HepG2 (cell line): ENCODE measurements around the gene MIEF1. TPM values are rescaled to one million over a fixed set of nuclear protein-coding genes. Genes with fewer than 3 reads are reported as not detected.

Experiments used
- CCAR2 ChIP-seq: fragments of 200-400 bp; formaldehyde crosslinking; optimal IDR thresholded peaks from 2 replicates; pipeline ENCODE3; 2018; ENCODE audit warnings: low read depth, mild to moderate bottlenecking, low read length, moderate library complexity
- CHD4 ChIP-seq: fragments of 200-600 bp; sonication (generic); IDR thresholded peaks from 2 replicates; pipeline ENCODE4 v1.7.0; 2017; ENCODE audit warnings: mild to moderate bottlenecking, low read length, borderline replicate concordance
- HNF4A ChIP-seq: sonication (generic); formaldehyde crosslinking; IDR thresholded peaks from 2 replicates; pipeline ENCODE4 v1.4.0; 2020; ENCODE audit warnings: missing genetic modification reagents
- SAFB2 ChIP-seq: sonication (generic); formaldehyde crosslinking; IDR thresholded peaks from 2 replicates; pipeline ENCODE4 v1.5.1; 2020; ENCODE audit warnings: missing genetic modification reagents, low read depth, mild to moderate bottlenecking, borderline replicate concordance
- SOX5 ChIP-seq: IDR thresholded peaks from 2 replicates; pipeline ENCODE4 v1.6.1; 2016; ENCODE audit warnings: borderline replicate concordance
- THRA ChIP-seq: sonication (generic); formaldehyde crosslinking; IDR thresholded peaks from 2 replicates; pipeline ENCODE4 v1.4.0; 2020; ENCODE audit warnings: missing genetic modification reagents, borderline replicate concordance
- TOPORS ChIP-seq: sonication (generic); formaldehyde crosslinking; IDR thresholded peaks from 2 replicates; pipeline ENCODE4 v1.8.0; 2023; ENCODE audit warnings: mild to moderate bottlenecking, missing genetic modification reagents
- ZNF30 ChIP-seq: sonication (generic); formaldehyde crosslinking; IDR thresholded peaks from 2 replicates; pipeline ENCODE4 v1.5.0; 2020; ENCODE audit warnings: mild to moderate bottlenecking, missing genetic modification reagents
- ZNF326 ChIP-seq: sonication (generic); formaldehyde crosslinking; IDR thresholded peaks from 2 replicates; pipeline ENCODE4 v1.4.0; 2020; ENCODE audit warnings: missing genetic modification reagents, borderline replicate concordance
- ZNF781 ChIP-seq: sonication (generic); formaldehyde crosslinking; IDR thresholded peaks from 2 replicates; pipeline ENCODE4 v1.5.1; 2020; ENCODE audit warnings: borderline replicate concordance, mild to moderate bottlenecking, missing genetic modification reagents; ENCODE audit errors: not compliant biosample characterization
- polyA plus RNA-seq, 8 experiments: library from polyadenylated mRNA; depleted of rRNA in 3 of 8; stranded (reverse) in 7 of 8; unstranded in 1 of 8; fragments of >200 nt; fragmentation: Illumina TruSeq in 4 of 8; extraction: Trizol in 4 of 8; gene quantifications; 2 replicates each; pipeline versions ENCODE4 v1.2.1 to v1.2.3, GENCODE V29; 2011 to 2016; ENCODE audit warnings: low read depth in 4 of 8, missing spikeins in 1 of 8, mixed read lengths in 1 of 8; ENCODE audit not compliant: insufficient read depth in 1 of 8
- total RNA-seq, 5 experiments: library from RNA; depleted of rRNA; stranded (reverse); fragments of >200 nt; fragmentation: Illumina TruSeq; extraction: Trizol; gene quantifications; 2 replicates each; pipeline ENCODE4 v1.2.3, GENCODE V29; 2016; ENCODE audit warnings: low read depth in 1 of 5
- TF ChIP-seq, protein P1 (sequence below): sonication (generic); formaldehyde crosslinking; IDR thresholded peaks from 2 replicates; pipeline ENCODE4 v1.8.0; 2023; ENCODE audit warnings: mild to moderate bottlenecking, missing genetic modification reagents
- TF ChIP-seq, protein P2 (sequence below): sonication (generic); formaldehyde crosslinking; IDR thresholded peaks from 2 replicates; pipeline ENCODE4 v1.8.0; 2022; ENCODE audit warnings: missing genetic modification reagents, mild to moderate bottlenecking, inconsistent platforms, borderline replicate concordance
- TF ChIP-seq, protein P3 (sequence below): sonication (generic); formaldehyde crosslinking; IDR thresholded peaks from 2 replicates; pipeline ENCODE4 v1.4.0; 2020; ENCODE audit warnings: mild to moderate bottlenecking, missing genetic modification reagents, borderline replicate concordance
- TF ChIP-seq, protein P4 (sequence below): sonication (generic); formaldehyde crosslinking; IDR thresholded peaks from 2 replicates; pipeline ENCODE4 v1.4.0; 2020; ENCODE audit warnings: missing genetic modification reagents

Gene MIEF1
- total and polyA plus RNA-seq, 2 of the 13 experiments (the other 11 are each of a cell fraction or from before 2014, with no cell fraction given), result 21.7 to 34.8 TPM

- TF ChIP-seq CCAR2 (no peak), TOPORS (CRISPR knock-in tag) (no peak), ZNF30 (no peak), THRA (CRISPR knock-in tag) (peak; percentile 20; the same call in 1 of the 2 replicates), CHD4 (no peak), SAFB2 (no peak), SOX5 (CRISPR knock-in tag) (no peak), ZNF326 (no peak), ZNF781 (CRISPR knock-in tag) (no peak), HNF4A (CRISPR knock-in tag) (peak; percentile 63; the same call in 1 of the 2 replicates)
- TF ChIP-seq, protein P1, sequence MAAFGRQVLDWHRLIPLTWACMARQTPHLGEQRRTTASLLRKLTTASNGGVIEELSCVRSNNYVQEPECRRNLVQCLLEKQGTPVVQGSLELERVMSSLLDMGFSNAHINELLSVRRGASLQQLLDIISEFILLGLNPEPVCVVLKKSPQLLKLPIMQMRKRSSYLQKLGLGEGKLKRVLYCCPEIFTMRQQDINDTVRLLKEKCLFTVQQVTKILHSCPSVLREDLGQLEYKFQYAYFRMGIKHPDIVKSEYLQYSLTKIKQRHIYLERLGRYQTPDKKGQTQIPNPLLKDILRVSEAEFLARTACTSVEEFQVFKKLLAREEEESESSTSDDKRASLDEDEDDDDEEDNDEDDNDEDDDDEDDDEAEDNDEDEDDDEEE, result peak; percentile 30; the same call in 1 of the 2 replicates
- TF ChIP-seq, protein P2, sequence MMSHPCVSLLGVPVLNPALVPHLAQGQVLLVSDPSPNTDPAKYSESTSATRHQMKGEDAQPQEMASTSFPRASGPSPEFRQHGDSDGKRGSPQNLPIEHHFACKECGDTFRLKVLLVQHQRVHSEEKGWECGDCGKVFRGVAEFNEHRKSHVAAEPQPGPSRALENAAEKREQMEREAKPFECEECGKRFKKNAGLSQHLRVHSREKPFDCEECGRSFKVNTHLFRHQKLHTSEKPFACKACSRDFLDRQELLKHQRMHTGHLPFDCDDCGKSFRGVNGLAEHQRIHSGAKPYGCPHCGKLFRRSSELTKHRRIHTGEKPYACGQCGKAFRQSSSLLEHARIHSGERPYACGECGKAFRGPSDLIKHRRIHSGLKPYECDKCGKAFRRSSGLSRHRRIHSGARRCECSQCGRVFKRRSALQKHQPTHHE (CRISPR knock-in tag), result no peak
- TF ChIP-seq, protein P3, sequence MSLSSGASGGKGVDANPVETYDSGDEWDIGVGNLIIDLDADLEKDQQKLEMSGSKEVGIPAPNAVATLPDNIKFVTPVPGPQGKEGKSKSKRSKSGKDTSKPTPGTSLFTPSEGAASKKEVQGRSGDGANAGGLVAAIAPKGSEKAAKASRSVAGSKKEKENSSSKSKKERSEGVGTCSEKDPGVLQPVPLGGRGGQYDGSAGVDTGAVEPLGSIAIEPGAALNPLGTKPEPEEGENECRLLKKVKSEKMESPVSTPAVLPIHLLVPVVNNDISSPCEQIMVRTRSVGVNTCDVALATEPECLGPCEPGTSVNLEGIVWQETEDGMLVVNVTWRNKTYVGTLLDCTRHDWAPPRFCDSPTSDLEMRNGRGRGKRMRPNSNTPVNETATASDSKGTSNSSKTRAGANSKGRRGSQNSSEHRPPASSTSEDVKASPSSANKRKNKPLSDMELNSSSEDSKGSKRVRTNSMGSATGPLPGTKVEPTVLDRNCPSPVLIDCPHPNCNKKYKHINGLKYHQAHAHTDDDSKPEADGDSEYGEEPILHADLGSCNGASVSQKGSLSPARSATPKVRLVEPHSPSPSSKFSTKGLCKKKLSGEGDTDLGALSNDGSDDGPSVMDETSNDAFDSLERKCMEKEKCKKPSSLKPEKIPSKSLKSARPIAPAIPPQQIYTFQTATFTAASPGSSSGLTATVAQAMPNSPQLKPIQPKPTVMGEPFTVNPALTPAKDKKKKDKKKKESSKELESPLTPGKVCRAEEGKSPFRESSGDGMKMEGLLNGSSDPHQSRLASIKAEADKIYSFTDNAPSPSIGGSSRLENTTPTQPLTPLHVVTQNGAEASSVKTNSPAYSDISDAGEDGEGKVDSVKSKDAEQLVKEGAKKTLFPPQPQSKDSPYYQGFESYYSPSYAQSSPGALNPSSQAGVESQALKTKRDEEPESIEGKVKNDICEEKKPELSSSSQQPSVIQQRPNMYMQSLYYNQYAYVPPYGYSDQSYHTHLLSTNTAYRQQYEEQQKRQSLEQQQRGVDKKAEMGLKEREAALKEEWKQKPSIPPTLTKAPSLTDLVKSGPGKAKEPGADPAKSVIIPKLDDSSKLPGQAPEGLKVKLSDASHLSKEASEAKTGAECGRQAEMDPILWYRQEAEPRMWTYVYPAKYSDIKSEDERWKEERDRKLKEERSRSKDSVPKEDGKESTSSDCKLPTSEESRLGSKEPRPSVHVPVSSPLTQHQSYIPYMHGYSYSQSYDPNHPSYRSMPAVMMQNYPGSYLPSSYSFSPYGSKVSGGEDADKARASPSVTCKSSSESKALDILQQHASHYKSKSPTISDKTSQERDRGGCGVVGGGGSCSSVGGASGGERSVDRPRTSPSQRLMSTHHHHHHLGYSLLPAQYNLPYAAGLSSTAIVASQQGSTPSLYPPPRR (CRISPR knock-in tag), result no peak
- TF ChIP-seq, protein P4, sequence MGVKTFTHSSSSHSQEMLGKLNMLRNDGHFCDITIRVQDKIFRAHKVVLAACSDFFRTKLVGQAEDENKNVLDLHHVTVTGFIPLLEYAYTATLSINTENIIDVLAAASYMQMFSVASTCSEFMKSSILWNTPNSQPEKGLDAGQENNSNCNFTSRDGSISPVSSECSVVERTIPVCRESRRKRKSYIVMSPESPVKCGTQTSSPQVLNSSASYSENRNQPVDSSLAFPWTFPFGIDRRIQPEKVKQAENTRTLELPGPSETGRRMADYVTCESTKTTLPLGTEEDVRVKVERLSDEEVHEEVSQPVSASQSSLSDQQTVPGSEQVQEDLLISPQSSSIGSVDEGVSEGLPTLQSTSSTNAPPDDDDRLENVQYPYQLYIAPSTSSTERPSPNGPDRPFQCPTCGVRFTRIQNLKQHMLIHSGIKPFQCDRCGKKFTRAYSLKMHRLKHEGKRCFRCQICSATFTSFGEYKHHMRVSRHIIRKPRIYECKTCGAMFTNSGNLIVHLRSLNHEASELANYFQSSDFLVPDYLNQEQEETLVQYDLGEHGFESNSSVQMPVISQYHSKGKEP (CRISPR knock-in tag), result no peak
Observed at GRCh38 chr22:39527481-39527961, 25.4 kb downstream of the MIEF1 start (continued).
